K562 (cell line): ENCODE data around the gene S1PR1. TPM values are rescaled to one million over a fixed set of nuclear protein-coding genes. Genes with fewer than 3 reads are reported as not detected.

ENCODE experiments used
- CTCFL ChIP-seq: IDR thresholded peaks from 2 replicates; pipeline ENCODE4 v1.6.1; 2011; ENCODE audit warnings: borderline replicate concordance, low read depth, mild to moderate bottlenecking, moderate library complexity, low read length; ENCODE audit not compliant: insufficient read depth, poor library complexity, severe bottlenecking
- CXXC5 ChIP-seq: fragments of 250-450 bp; sonication (Bioruptor Pico); IDR thresholded peaks from 2 replicates; pipeline ENCODE4 v1.8.0; 2022; ENCODE audit warnings: inconsistent platforms, mild to moderate bottlenecking, moderate library complexity
- FOXJ3 ChIP-seq: sonication (generic); formaldehyde crosslinking; IDR thresholded peaks from 2 replicates; pipeline ENCODE4 v1.4.0; 2020; ENCODE audit warnings: mild to moderate bottlenecking, missing genetic modification reagents
- HCFC1 ChIP-seq: IDR thresholded peaks from 2 replicates; pipeline ENCODE4 v1.6.1; 2012; ENCODE audit warnings: low read depth, low read length, improper control_type of control experiment
- MBD2 ChIP-seq: sonication (generic); IDR thresholded peaks from 2 replicates; pipeline ENCODE4 v1.6.1; 2016; ENCODE audit warnings: low read depth, borderline replicate concordance
- MEIS2 ChIP-seq: fragments of 450-650 bp; IDR thresholded peaks from 2 replicates; pipeline ENCODE4 v1.6.1; 2014; ENCODE audit warnings: mild to moderate bottlenecking; ENCODE audit not compliant: partially characterized antibody
- NBN ChIP-seq: fragments of 450-650 bp; IDR thresholded peaks from 2 replicates; pipeline ENCODE4 v1.6.1; 2016; ENCODE audit warnings: low read depth, mild to moderate bottlenecking
- PBX2 ChIP-seq, 2 experiments: IDR thresholded peaks in 1 of 2; conservative IDR thresholded peaks in 1 of 2; 2 replicates each; pipeline ENCODE4 v1.6.1; 2016; ENCODE audit warnings: low read depth in 2 of 2, mild to moderate bottlenecking in 1 of 2, missing compliant biosample characterization in 1 of 2, missing genetic modification characterization in 1 of 2, moderate library complexity in 1 of 2
- PML ChIP-seq: IDR thresholded peaks from 2 replicates; pipeline ENCODE4 v1.6.1; 2012; ENCODE audit warnings: low read length, inconsistent platforms
- POLR2AphosphoS5 ChIP-seq: IDR thresholded peaks from 2 replicates; pipeline ENCODE4 v1.6.1; 2011; ENCODE audit warnings: mild to moderate bottlenecking, low read depth, low read length, moderate library complexity; ENCODE audit not compliant: control insufficient read depth, insufficient read depth
- RUNX1 ChIP-seq: sonication (generic); IDR thresholded peaks from 2 replicates; pipeline ENCODE4 v1.6.1; 2016; ENCODE audit warnings: antibody characterized with exemption, low read depth
- SMARCA4 ChIP-seq: fragments of 450-650 bp; IDR thresholded peaks from 2 replicates; pipeline ENCODE4 v1.6.1; 2016
- TAF1 ChIP-seq: IDR thresholded peaks from 2 replicates; pipeline ENCODE4 v1.6.1; 2011; ENCODE audit warnings: mild to moderate bottlenecking, low read length, moderate library complexity; ENCODE audit not compliant: insufficient read depth, control insufficient read depth, severe bottlenecking; ENCODE audit errors: extremely low read depth
- TEAD1 ChIP-seq, 2 experiments: fragments of 450-650 bp in 1 of 2; sonication (generic) in 1 of 2; formaldehyde crosslinking; IDR thresholded peaks; 2 replicates each; pipeline versions ENCODE4 v1.4.0 to v1.8.0; 2020 to 2022; ENCODE audit warnings: mild to moderate bottlenecking in 2 of 2, missing genetic modification reagents in 1 of 2
- TRIM25 ChIP-seq: fragments of 450-650 bp; IDR thresholded peaks from 2 replicates; pipeline ENCODE4 v1.7.0; 2016; ENCODE audit warnings: borderline replicate concordance
- ZNF134 ChIP-seq: fragments of 250-450 bp; sonication (Bioruptor Pico); conservative IDR thresholded peaks from 2 replicates; pipeline ENCODE4 v1.4.0; 2020
- ZNF431 ChIP-seq: sonication (generic); formaldehyde crosslinking; IDR thresholded peaks from 2 replicates; pipeline ENCODE4 v1.8.0; 2022; ENCODE audit warnings: mild to moderate bottlenecking, missing genetic modification reagents
- polyA plus RNA-seq, 8 experiments: library from polyadenylated mRNA; depleted of rRNA in 4 of 8; stranded (reverse) in 5 of 8; unstranded in 3 of 8; fragments of >200 nt; fragmentation: Nextera tagmentation in 2 of 8; fragmentation: Illumina TruSeq in 1 of 8; extraction: Ambion mirVana in 2 of 8; extraction: Trizol in 1 of 8; gene quantifications; 2 replicates each; pipeline versions ENCODE4 v1.2.1 to v1.2.3, GENCODE V29; 2011 to 2014; ENCODE audit warnings: inconsistent platforms in 1 of 8, missing spikeins in 1 of 8
- total RNA-seq, 7 experiments: library from RNA; depleted of rRNA in 6 of 7; stranded (reverse); fragments of >200 nt in 6 of 7; fragmentation: Illumina TruSeq in 2 of 7; extraction: Trizol in 2 of 7; gene quantifications; 2 replicates each; pipeline versions ENCODE4 v1.2.1 to v1.2.3, GENCODE V29; 2011 to 2021; ENCODE audit warnings: low replicate concordance in 1 of 7
- TF ChIP-seq, protein P1 (sequence below): sonication (generic); formaldehyde crosslinking; IDR thresholded peaks from 2 replicates; pipeline ENCODE4 v1.8.1; 2023; ENCODE audit warnings: mild to moderate bottlenecking, missing genetic modification reagents
- TF ChIP-seq, protein P2 (sequence below): sonication (generic); formaldehyde crosslinking; IDR thresholded peaks from 2 replicates; pipeline ENCODE4 v1.9.0; 2022; ENCODE audit warnings: mild to moderate bottlenecking, missing genetic modification reagents

The S1PR1 gene
- total and polyA plus RNA-seq, 9 of the 15 experiments (the other 6 are each of a cell fraction or from before 2014, with no cell fraction given) = 0.22 to 1.2 (median 0.43) TPM

DNA sequence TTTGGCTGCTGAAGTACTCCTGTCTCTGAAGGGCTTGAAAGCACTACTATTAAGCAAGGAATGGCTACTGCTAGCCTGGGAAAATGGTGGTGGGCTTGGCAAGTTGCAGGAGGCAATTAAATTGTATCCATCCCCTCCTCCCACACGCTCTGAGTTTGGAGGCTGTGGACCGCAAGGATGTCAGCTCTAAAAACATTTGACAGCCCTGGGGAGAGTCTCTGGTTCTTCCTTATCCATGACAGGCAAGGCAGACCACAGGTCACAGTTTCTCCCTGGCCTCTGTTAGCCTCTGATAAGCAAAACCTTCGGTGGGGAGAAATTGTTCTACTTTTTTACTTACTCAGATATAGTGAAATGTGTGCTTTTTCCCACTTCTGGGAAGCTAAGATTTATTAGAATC is 46.6 kb downstream of the S1PR1 start (continued):
- TF ChIP-seq MEIS2 (peak; percentile 86), MBD2 (peak; percentile 52), ZNF134 (CRISPR knock-in tag) (peak; percentile 60; the same call in 1 of the 2 replicates), PBX2 (CRISPR knock-in tag; IDR thresholded peaks at IDR 0.05; ENCODE audit: low read depth) (no peak), PBX2 (tag; conservative IDR thresholded peaks at IDR 0.05; ENCODE audit: low read depth) (peak; percentile 38), FOXJ3 (CRISPR knock-in tag) (no peak), POLR2AphosphoS5 (peak; percentile 94), PML (peak; percentile 91), TAF1 (no peak), CXXC5 (CRISPR knock-in tag) (0 out of 2 replicates have a peak, but pooled peaks have one; percentile 31), ZNF431 (CRISPR knock-in tag) (peak; percentile 99), TEAD1 (CRISPR knock-in tag; IDR thresholded peaks at IDR 0.05) (peak in 1 of 2 experiments; percentile 25; a peak in 1 of 4 replicates), HCFC1 (no peak), RUNX1 (peak; percentile 40; the same call in 1 of the 2 replicates), SMARCA4 (peak; percentile 83), NBN (0 out of 2 replicates have a peak, but pooled peaks have one; percentile 32), CTCFL (no peak), TRIM25 (no peak)
- TF ChIP-seq, protein P1, sequence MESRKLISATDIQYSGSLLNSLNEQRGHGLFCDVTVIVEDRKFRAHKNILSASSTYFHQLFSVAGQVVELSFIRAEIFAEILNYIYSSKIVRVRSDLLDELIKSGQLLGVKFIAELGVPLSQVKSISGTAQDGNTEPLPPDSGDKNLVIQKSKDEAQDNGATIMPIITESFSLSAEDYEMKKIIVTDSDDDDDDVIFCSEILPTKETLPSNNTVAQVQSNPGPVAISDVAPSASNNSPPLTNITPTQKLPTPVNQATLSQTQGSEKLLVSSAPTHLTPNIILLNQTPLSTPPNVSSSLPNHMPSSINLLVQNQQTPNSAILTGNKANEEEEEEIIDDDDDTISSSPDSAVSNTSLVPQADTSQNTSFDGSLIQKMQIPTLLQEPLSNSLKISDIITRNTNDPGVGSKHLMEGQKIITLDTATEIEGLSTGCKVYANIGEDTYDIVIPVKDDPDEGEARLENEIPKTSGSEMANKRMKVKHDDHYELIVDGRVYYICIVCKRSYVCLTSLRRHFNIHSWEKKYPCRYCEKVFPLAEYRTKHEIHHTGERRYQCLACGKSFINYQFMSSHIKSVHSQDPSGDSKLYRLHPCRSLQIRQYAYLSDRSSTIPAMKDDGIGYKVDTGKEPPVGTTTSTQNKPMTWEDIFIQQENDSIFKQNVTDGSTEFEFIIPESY (CRISPR knock-in tag) = 0 out of 2 replicates have a peak, but pooled peaks have one; percentile 32
- TF ChIP-seq, protein P2, sequence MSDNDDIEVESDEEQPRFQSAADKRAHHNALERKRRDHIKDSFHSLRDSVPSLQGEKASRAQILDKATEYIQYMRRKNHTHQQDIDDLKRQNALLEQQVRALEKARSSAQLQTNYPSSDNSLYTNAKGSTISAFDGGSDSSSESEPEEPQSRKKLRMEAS (CRISPR knock-in tag) = 0 out of 2 replicates have a peak, but pooled peaks have one; percentile 24
